HG03558 (cell line): ENCODE measurements around the gene KRTAP6-1.

Experiments
- ATAC-seq: cut with Tn5 transposase; IDR thresholded peaks from one replicate; pipeline ENCODE4 v1.9.1; 2021; ENCODE audit warnings: moderate number of reproducible peaks; ENCODE audit not compliant: unreplicated experiment; ENCODE audit errors: extremely low read depth

Gene KRTAP6-1, protein sequence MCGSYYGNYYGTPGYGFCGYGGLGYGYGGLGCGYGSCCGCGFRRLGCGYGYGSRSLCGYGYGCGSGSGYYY

DNA sequence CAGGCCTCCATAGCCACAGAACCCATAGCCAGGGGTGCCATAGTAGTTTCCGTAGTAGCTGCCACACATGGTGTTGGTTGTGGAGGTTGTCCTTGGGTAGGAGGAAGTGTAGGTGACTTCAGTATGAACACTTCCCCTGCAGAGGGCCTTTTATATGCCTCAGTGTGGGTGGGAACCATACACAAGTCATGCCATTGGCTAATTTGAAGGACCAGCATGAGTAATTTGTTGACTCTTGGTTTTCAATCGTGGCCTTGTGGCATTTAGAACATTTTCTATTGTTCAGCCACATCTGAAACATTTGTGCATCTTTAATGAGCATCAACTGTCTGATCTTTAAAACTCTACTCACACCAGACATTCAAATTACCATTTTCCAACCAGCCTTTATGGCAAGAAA is at the start of gene KRTAP6-1:
KRTAP6-1 (minus strand) TSS at position 95 of the 400 bp plus-strand sequence; CDS start at position 69, 26 bp downstream.
- ATAC-seq, result no peak

DNA sequence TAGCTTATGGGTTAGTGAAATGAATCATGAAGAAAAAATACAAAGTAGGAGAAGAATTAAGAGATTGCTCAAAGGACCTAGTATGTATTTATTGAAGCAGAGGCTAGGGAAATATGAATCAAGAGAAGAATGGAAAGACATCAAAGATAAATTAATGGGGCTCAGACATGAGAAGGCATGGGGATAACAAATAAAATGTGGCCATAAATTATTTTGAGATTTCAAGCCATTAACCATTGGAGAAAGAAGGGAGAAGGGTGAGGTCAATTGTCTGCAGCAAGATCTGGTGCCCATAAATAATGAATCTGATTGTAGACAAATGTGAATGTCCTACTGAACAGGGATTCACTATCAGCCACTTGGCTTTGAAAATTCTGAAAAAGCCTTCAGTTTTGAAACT is 39.2 kb upstream of the KRTAP6-1 start:
- ATAC-seq, result no peak

DNA sequence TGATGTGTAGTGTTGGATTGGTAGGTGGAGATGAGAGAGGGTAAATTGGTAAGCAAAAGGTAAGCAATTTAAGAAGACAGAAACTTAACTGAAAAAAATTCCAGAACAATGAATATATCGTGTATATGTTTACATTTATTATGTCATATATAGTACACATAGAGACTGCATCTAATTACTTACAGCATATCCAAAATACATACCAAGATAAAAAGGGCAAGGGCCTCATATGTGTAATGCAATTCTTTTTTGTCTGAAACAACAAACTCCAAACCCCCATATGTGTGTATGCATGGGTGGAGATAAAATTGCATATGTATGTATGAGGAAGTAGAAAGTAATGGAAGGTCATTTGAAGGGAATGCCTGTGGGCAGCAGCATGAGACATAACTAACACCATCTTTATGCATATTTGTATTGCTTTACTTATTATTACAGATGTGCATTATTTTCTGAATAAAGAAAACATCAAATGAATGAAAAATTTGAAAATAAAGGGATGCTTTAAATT is 33.2 kb upstream of the KRTAP6-1 start:
- no peak for ATAC-seq

DNA sequence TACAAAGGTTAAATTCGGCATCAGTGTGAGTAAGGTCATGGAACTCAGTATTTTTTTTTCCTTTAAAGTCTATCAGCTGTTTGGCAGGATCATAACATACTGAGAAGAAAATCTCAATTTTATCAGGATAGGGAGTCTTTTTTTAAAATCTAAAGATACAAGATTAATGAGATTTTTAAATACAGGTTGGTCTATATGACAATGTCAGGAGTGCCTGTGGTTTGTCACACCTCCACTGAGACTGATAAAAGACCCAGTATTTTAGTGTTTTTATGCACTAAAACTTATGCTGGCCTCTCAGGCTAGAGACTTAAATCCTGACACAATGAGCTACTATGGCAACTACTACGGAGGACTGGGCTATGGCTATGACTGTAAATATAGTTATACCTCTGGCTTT is 28.8 kb upstream of the KRTAP6-1 start, which contains the start of gene KRTAP20-3:
KRTAP20-3 (plus strand) TSS at position 301 of the 400 bp plus-strand sequence.
- ATAC-seq, result no peak

DNA sequence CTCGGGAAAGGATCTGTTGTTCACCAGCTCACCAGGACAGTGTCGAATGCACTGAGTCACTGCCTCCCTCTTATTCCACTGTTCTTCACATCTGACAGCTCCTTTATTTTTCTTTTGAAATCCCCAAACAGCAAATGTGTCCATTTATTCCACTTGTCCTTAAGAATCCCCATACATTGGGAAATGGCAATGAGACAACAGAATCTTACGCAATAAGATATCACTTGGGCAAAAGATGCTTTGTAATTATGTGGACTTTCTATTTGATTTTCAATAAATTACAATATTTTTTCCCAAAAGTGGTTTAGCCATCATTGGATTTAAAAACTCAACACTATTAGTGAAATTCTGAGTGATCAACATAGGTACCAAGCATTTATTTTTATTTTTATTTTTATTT is 25.0 kb upstream of the KRTAP6-1 start:
- ATAC-seq, result no peak

DNA sequence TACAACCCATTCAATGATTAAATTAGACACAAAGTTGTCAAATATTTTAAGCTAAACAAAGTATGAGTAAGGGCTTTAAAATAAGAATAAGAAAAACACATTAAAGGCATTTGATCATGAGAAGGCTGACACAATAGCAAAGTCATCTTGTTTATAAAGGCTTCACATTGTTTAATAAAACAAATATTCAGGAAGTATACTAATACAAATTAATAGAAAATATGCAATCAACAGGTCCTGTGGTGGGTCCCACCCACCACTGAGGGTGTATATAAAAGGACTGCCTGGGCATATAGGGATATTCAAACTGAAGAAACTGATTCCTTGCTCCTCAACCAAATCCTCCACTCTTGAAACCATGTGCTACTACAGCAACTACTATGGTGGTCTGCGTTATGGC is 21.2 kb upstream of the KRTAP6-1 start, which contains the start of gene KRTAP20-2:
KRTAP20-2 (plus strand) TSS at position 301 of the 400 bp plus-strand sequence; CDS start at position 359, 58 bp downstream.
- no peak for ATAC-seq

DNA sequence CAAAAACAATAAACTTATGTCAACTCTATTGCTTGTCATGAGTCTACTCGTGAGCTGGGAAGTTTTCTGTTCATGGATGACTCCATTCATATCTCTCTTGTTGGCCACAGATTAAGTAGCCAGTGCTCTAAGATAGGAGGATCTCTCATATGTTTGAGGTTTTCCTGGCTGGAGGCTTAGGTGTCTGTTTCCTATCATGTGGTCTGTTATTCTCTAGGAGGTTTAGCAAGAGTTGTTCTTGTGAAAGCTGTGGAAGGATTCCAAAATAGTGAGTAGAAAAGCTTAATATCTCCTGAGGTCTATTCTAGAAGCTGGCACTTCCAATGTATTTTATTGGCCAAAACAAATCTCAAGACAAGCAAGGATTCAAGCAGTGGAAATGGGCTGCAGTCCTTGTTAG is 15.5 kb upstream of the KRTAP6-1 start:
- no peak for ATAC-seq

DNA sequence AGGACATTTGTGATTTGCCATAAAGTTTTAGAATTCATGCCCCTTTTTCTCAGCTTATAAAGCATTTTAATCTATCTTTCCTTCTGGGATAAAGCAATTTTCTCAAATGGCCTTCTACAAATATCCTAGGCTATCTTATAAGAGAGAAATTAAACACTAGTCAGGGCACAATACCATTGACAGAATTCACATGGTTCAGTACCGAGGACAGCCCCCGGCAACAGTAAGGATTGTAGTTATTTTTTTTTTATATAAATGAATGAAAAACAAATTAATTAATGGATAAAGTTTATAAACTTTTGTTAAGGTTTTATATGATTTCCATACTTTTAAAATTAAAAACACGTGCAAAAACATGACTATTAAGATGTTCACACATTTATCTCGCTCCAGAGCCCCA is 14.4 kb upstream of the KRTAP6-1 start:
- no peak for ATAC-seq

DNA sequence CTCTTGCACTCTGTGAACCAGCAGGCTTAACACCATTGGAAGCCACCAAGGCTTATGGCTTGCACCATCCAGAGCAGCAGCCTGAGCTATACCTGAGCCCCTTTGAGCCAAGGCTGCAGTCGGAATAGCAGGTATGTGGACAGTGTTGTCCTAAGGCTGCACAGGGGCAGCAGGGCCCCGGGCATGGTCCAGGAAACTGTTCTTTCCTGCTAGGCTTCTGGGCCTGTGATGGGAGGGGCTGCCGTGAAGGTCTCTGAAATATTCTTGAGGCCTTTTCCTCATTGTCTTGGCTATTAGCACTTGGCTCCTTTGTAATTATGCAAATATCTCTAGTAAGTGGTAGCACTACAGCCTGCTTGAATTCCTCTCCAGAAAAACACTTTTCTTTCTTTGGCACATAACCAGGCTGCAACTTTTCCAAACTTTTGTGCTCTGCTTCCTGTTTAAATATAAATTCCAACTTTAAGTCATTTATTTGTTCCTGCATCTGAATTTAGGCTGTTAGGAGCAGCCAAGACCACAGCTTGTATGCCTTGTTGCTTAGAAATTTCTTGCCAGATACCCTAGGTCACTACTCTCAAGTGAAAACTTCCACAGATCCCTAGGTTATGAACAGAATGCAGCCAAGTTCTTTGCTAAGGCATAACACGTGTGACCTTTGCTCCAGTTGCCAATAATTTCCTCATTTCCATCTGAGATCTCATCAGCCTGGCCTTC is 11.9 kb upstream of the KRTAP6-1 start:
- ATAC-seq, result no peak

DNA sequence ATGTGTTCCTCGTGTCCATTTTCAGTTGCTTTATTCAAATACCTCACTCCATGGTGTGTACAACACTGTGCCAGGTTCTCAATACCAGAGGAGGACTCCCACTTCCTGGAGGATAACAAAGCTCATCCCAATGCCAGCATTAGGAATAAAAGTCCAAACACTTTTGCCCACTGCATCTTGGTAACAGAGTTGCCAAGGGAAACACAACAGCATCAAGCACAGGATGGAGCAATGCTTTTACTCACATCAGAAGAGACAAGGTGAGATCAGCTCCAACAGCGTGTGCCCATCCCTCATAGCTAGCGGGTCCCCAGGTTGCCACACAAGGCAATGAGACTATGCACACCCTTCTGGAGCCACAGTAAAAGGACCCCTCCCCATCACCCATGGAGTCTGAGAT is 9.6 kb upstream of the KRTAP6-1 start:
- no peak for ATAC-seq

DNA sequence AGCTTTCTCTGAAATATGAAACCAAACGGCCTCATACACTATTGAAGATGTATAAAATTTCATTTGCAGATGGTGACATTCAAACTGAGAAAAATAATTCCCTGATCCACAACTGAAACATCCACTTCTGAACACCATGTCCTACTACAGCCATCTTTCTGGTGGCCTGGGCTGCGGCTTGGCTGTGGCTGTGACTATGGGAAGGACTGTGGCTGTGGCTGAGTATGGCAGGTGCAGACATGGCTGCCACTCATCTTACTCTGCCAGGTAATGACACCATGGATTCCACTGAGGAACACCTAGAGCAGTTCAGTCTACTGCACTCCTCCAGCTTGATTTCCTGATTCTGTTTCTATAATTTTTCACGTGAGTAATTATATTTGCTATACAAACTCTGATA is 6.8 kb upstream of the KRTAP6-1 start, which contains the start of gene KRTAP20-4:
KRTAP20-4 (plus strand) TSS at position 106 of the 400 bp plus-strand sequence.
- no peak for ATAC-seq

DNA sequence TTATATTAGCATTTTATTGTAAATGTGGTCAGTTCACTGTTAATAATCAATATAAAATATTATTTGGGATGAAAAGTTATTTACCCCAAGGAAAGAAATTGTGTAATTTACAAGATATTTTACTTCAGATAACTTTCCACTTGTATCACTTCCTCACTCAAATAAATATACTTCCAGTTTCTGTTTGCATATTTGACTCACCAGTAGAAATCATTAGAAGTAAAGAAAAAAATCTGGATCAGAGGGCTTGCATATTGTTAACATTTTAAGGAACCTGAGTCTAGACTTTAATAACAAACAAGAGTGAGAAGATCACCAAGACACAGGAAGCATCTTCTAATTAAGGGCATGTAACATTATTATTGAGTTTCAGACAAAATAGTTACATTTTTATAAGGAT is 6.3 kb upstream of the KRTAP6-1 start:
- ATAC-seq, result no peak

DNA sequence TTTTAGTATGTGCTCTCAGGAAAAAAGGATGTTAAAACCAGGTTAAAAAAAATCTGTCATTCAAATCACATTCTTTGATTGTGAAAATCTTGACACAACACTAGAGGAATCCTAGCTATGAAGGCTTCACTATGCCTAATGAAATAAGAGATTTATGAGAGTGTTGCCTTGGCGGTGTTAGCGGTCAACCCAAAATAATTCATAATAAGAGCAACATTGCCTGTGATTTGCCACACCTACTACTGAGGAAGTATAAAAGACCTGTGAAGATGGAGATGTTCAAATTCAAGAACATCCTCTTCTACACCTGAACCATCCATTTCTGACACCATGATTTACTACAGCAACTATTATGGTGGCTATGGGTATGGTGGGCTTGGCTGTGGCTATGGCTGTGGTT is 2.4 kb upstream of the KRTAP6-1 start, which contains the start of gene KRTAP20-1:
KRTAP20-1 (plus strand) TSS at position 301 of the 400 bp plus-strand sequence; CDS start at position 331, 30 bp downstream.
- ATAC-seq, result no peak

DNA sequence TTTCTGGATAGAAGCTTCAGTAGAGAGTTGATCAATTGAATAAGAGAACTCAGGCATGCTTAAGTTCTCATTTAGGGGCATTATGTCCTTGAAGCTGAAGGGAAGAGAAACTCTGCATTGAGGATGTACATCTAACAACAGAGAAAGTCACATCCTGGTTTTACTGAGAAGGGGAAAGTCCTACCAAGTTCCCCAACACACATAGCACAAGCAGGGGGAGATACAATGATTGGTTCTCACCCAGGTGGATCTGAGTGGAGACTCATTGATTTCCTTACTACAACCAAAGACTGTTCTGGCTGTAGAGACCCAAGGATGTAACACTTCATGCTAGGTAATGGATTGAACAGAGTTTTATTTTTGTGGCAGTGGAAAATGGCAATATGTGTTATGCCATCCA is 1.5 kb upstream of the KRTAP6-1 start:
- no peak for ATAC-seq

DNA sequence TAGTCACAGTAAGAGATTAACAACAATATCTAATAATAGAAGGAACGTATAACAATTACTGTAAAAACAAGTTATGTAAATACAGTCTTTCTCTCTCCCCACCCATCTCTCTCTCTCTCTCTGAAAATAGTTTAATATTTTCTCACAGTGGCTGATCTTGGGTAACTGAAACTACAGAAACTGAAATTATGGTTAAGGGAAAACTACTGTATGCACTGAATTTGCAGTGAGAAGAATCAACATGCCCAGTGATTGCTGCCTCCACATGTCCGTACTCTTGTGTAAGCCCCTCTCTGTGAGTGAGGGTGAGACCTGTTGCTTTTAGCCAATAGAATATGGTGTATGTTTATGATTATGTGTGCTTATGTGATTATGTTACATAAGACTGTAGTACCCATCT is 1.6 kb downstream of the KRTAP6-1 start:
- ATAC-seq, result no peak

DNA sequence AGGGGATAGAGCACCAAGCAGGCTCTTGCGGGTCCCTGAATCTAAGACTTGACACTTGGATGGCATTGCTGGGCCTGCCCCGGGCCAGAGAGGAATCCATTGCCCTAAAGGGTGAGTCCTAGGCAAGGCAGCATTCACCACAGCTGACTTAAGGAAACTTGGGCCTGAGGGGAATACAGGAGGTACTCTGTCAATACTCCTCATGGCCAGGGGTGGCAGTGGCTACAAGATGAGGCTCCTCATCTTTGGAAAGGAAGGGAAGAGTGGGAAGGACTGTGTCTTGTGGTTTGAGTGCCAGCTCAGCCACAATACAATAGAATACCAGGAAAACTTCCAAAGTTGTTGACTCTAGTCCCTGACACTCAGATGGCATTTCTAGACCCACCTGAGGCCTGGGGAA is 7.8 kb downstream of the KRTAP6-1 start:
- no peak for ATAC-seq

DNA sequence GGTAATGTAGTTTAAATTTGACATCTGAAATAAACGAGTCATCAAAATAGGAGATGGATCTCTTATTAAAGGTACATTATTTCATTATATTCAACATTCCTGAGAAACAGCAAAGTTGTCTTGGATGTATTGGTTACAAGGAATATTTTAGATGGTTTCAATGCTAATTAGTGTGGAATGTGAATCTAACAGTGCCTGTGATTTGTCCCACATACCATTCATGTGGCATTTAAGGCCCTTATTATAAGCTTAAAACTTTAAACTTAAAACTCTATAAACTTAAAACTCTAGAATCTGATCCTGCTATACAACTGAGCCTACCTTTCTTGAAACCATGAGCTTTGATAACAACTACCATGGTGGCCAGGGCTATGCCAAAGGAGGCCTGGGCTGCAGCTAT is 12.9 kb downstream of the KRTAP6-1 start, which contains the start of gene KRTAP22-1:
KRTAP22-1 (plus strand) TSS at position 301 of the 400 bp plus-strand sequence.
- no peak for ATAC-seq

DNA sequence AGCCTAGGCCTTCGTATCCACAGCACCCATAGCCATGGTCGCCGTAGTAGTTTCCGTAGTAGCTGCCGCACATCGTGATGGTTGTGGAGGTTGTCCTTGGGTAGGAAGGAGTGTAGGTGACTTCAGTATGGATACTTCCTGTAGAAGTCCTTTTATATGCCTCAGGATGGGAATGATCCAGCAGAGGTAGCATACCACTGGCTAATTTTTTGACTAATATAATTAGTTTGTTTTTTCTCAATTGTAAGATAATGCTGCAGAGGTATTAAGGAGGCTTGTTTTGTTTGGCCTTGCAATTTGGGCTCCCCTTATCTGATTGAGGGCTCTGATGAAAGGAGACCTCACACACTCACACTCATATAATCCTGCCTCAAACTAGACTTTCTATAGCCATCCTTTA is 14.9 kb downstream of the KRTAP6-1 start, which contains the start of gene KRTAP6-2:
KRTAP6-2 (minus strand) TSS at position 101 of the 400 bp plus-strand sequence; CDS start at position 73, 28 bp downstream.
- no peak for ATAC-seq

DNA sequence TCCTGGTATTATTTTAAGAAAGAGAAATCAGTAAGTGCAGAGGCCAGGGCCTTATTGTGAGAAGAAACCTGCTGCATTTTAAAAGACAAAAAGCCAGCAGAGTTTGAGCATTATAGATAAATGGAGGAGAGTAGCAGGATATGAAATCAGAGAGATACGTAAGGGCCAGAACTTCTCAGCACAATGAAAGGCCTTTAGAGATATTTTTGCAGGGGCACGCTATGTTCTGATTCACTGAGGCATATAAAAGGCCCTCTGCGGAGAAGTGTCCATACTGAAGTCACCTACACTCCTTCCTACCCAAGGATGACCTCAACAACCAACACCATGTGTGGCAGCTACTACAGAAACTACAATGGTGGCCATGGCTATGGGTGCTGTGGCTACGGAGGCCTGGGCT is 21.6 kb downstream of the KRTAP6-1 start, which contains the start of gene KRTAP6-3:
KRTAP6-3 (plus strand) TSS at position 301 of the 400 bp plus-strand sequence; CDS start at position 307, 6 bp downstream.
- ATAC-seq, result no peak

DNA sequence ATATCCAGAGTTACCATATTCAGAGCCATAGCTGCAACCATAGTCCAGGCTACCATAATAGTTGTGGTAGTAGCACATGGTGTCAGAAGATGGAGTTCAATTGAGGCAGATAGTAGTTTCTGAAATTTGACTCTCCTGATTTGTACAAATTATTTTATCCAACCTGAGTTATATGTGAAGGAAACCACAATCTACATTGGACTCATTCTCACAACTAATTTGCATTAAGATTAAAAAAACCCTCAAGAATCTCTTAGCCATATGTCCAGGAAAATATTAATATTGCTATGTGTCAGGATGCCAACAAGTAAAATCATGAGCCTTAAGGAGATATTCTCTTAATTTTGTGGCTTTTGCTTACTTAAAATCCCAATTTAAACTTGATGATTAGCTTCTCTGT is 23.4 kb downstream of the KRTAP6-1 start, which contains the start of gene KRTAP22-2:
KRTAP22-2 (minus strand) TSS at position 101 of the 400 bp plus-strand sequence.
- no peak for ATAC-seq

DNA sequence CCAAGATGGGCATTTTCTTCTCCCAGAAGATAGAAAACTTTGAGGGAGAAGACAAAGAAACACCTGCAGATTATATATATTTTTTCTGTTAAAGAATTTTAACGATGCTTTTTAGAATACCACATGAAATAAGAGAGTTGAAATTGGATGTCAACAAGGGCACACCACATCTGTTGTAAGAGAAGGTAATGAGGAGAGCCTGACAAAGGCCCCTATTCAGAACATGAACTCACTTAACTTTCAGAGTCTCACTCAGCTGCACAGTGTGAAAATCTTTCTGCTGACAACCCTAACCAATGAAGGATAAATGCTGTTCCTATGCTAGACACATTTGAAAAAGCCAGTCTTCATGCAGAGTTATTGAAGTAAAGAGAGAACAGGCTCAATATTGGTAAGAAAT is 30.9 kb downstream of the KRTAP6-1 start:
- ATAC-seq, result no peak
